ENCODE data around the gene RGS9. TPM values are rescaled to one million over a fixed set of nuclear protein-coding genes. Genes with fewer than 3 reads are reported as not detected.
"Not testable (repeated sequence)": the region's sequence is repeated elsewhere in the genome, so short reads cannot be mapped to it uniquely, and the experiment has no call there.

The RGS9 gene
- total RNA-seq, 3 donors from 2014 or later = 8.7 to 14.6 (median 13.3) TPM

- intact Hi-C loops (cut with DNase I, micrococcal nuclease) = no loop called here
- Histone ChIP-seq H3K4me1 (ENCODE audit: low read depth) (peaks cover 11% of the 10 kb centered on the region), H3K9me3 (no peaks in the 10 kb centered on the region), H3K4me3 (no peak overlapping the region), H3K36me3 (ENCODE audit: low read depth) (no peaks in the 10 kb centered on the region)
- ATAC-seq (no peak), DNase-seq (no peak)
- TF ChIP-seq CTCF (IDR thresholded peaks at IDR 0.05) = no peak
Observed at GRCh38 chr17:65095465-65095864, 41.7 kb upstream of the RGS9 start.

GRCh38 chr17:65096382-65096781 lies 40.8 kb upstream of the RGS9 start:
- intact Hi-C loops (cut with DNase I, micrococcal nuclease); H3K9me3 ChIP-seq; ATAC-seq; H3K4me3 ChIP-seq; DNase-seq; H3K36me3 ChIP-seq (ENCODE audit: low read depth): not testable (repeated sequence)
- H3K4me1 ChIP-seq (ENCODE audit: low read depth) = peaks cover 13% of the 10 kb centered on the region

GRCh38 chr17:65097110-65097509 lies 40.1 kb upstream of the RGS9 start:
- H3K4me1 ChIP-seq (ENCODE audit: low read depth) = peaks cover 11% of the 10 kb centered on the region
- DNase-seq = no peak

GRCh38 chr17:65099475-65099874 lies 37.7 kb upstream of the RGS9 start:
- TF ChIP-seq CTCF (IDR thresholded peaks at IDR 0.05) = no peak
- DNase-seq = no peak
- no peaks in the 10 kb centered on the region for H3K36me3 ChIP-seq (ENCODE audit: low read depth)
- no peak for ATAC-seq
- intact Hi-C loops (cut with DNase I, micrococcal nuclease) = no loop called here
- peaks cover 6% of the 10 kb centered on the region for H3K4me1 ChIP-seq (ENCODE audit: low read depth)
- no peaks in the 10 kb centered on the region for H3K9me3 ChIP-seq
- H3K4me3 ChIP-seq = no peak overlapping the region

More at GRCh38 chr17:65097110-65097509, 40.1 kb upstream of the RGS9 start:
- no peak overlapping the region for H3K4me3 ChIP-seq
- no peaks in the 10 kb centered on the region for H3K9me3 ChIP-seq
- no peak for ATAC-seq
- H3K36me3 ChIP-seq (ENCODE audit: low read depth) = no peaks in the 10 kb centered on the region
- intact Hi-C loops (cut with DNase I, micrococcal nuclease) = no loop called here
- no peak for TF ChIP-seq CTCF (IDR thresholded peaks at IDR 0.05)

- intact Hi-C loops (cut with DNase I, micrococcal nuclease) = loop anchor here (5.0 to 10.0 kb wide), 2 partner anchors 133 to 135 kb away; no protein-coding TSS in a partner anchor
- H3K4me1 ChIP-seq (ENCODE audit: low read depth) = peaks cover 6% of the 10 kb centered on the region
- ATAC-seq (peak; percentile 59), DNase-seq (peak in 2 of 3 donors; percentile 63 to 68)
- no peaks in the 10 kb centered on the region for H3K36me3 ChIP-seq (ENCODE audit: low read depth)
- H3K9me3 ChIP-seq = no peaks in the 10 kb centered on the region
- no peak overlapping the region for H3K4me3 ChIP-seq
- TF ChIP-seq CTCF (IDR thresholded peaks at IDR 0.05) = no peak
Observed at GRCh38 chr17:65099941-65100315, 37.2 kb upstream of the RGS9 start.

GRCh38 chr17:65100316-65101140 lies 36.6 kb upstream of the RGS9 start:
- H3K36me3 ChIP-seq (ENCODE audit: low read depth) = no peaks in the 10 kb centered on the region
- intact Hi-C loops (cut with DNase I, micrococcal nuclease) = loop anchor here (5.0 to 10.0 kb wide), 2 partner anchors 133 to 136 kb away; no protein-coding TSS in a partner anchor
- peak; percentile 90 for TF ChIP-seq CTCF (IDR thresholded peaks at IDR 0.05)
- H3K9me3 ChIP-seq = no peaks in the 10 kb centered on the region
- H3K4me1 ChIP-seq (ENCODE audit: low read depth) = peaks cover 6% of the 10 kb centered on the region
- DNase-seq (peak; percentile 90 to 93 (median 91)), ATAC-seq (peak; percentile 96)
- H3K4me3 ChIP-seq = no peak overlapping the region
